HepG2 (cell line): ENCODE data around the gene PIK3R3. TPM values are rescaled to one million over a fixed set of nuclear protein-coding genes. Genes with fewer than 3 reads are reported as not detected.

Source experiments
- ATAC-seq: fragments of 200-7000 bp; cut with Tn5 transposase; 3 replicates; pipeline ENCODE4 v1.9.1; 2020; ENCODE audit warnings: mild to moderate bottlenecking, moderate library complexity
- BruUV-seq: library from RNA; stranded (reverse); fragments of 400-500 nt; replicated peaks from 2 replicates; lab custom pipeline; 2021; lab: Mats Ljungman, UMichigan
- CTCF ChIA-PET: fragments of 300-600 bp; formaldehyde crosslinking; extraction: SDS; loops from one replicate; lab custom pipeline; 2021; ENCODE audit warnings: low total read pairs, inconsistent platforms, low intra/inter-chr PET ratio; lab: Yijun Ruan, JAX
- POLR2A ChIA-PET: fragments of 350-600 bp; sonication (Branson Sonifier 250); formaldehyde crosslinking; loops from one replicate; lab custom pipeline; 2020; ENCODE audit warnings: antibody characterized with exemption, inconsistent platforms; lab: Yijun Ruan, JAX
- DNase-seq: peaks from one replicate; pipeline ENCODE4 v3.0.0-alpha.2; 2015; ENCODE audit warnings: low spot score
- FAIRE-seq: peaks from 3 replicates; lab custom pipeline; 2011; peaks lifted over from hg19 to GRCh38; lab: Jason Lieb, UNC
- H2AFZ ChIP-seq: one replicate; pipeline ENCODE4 v1.6.1; 2011; ENCODE audit warnings: low read length, inconsistent platforms
- H3K27ac ChIP-seq: fragments of 300-600 bp; 3 replicates; pipeline ENCODE4 v1.8.0; 2011; ENCODE audit warnings: mixed run types, mild to moderate bottlenecking, mixed read lengths, low read length, inconsistent platforms; ENCODE audit not compliant: insufficient read depth; ENCODE audit errors: extremely low read length
- H3K27me3 ChIP-seq, 2 experiments: fragments of 200-600 bp in 1 of 2; 2 replicates in 1 of 2; 3 replicates in 1 of 2; pipeline versions ENCODE4 v1.6.0 to v1.8.0; 2011; ENCODE audit warnings: low read length in 2 of 2, mild to moderate bottlenecking in 2 of 2, moderate library complexity in 2 of 2, inconsistent platforms in 1 of 2; ENCODE audit not compliant: insufficient read depth in 2 of 2, control insufficient read depth in 1 of 2
- H3K36me3 ChIP-seq, 2 experiments: fragments of 200-600 bp in 1 of 2; replicated peaks in 1 of 2; 2 replicates in 1 of 2; 3 replicates in 1 of 2; pipeline versions ENCODE4 v1.5.1 to v1.8.0; 2011; ENCODE audit warnings: low read length in 2 of 2, inconsistent platforms in 1 of 2; ENCODE audit not compliant: insufficient read depth in 2 of 2, control insufficient read depth in 1 of 2
- H3K4me1 ChIP-seq: 2 replicates; pipeline ENCODE4 v1.5.1; 2012; ENCODE audit warnings: low read length, inconsistent platforms; ENCODE audit not compliant: insufficient read depth
- H3K4me2 ChIP-seq: 2 replicates; pipeline ENCODE4 v1.6.0; 2011; ENCODE audit warnings: low read depth, low read length, inconsistent platforms
- H3K4me3 ChIP-seq, 3 experiments: fragments of 200-600 bp in 1 of 3; sonication (generic), shearing (Covaris generic) in 1 of 3; replicated peaks in 1 of 3; 2 replicates each; pipeline ENCODE4 v1.5.1; 2011 to 2016; ENCODE audit warnings: low read length in 3 of 3, inconsistent platforms in 2 of 3, low read depth in 2 of 3, mild to moderate bottlenecking in 2 of 3, control low read depth in 1 of 3, mixed read lengths in 1 of 3; ENCODE audit not compliant: insufficient read depth in 1 of 3
- H3K79me2 ChIP-seq: one replicate; pipeline ENCODE4 v1.6.1; 2011; ENCODE audit warnings: low read length, inconsistent platforms; ENCODE audit not compliant: insufficient read depth
- H3K9ac ChIP-seq: 2 replicates; pipeline ENCODE4 v1.6.0; 2011; ENCODE audit warnings: mild to moderate bottlenecking, low read depth, low read length, inconsistent platforms; ENCODE audit not compliant: insufficient read depth
- H3K9me3 ChIP-seq: 2 replicates; pipeline ENCODE4 v1.5.1; 2012; ENCODE audit warnings: mild to moderate bottlenecking, low read length
- H4K20me1 ChIP-seq: 2 replicates; pipeline ENCODE4 v1.6.0; 2011; ENCODE audit warnings: inconsistent platforms, mild to moderate bottlenecking, low read length, moderate library complexity; ENCODE audit not compliant: insufficient read depth
- CREM ChIP-seq, 2 experiments: sonication (generic) in 1 of 2; formaldehyde crosslinking in 1 of 2; IDR thresholded peaks; 2 replicates each; pipeline versions ENCODE4 v1.4.0 to v1.6.1; 2016 to 2020; ENCODE audit warnings: antibody characterized with exemption in 1 of 2, mild to moderate bottlenecking in 1 of 2, missing genetic modification reagents in 1 of 2
- FOXA3 ChIP-seq: IDR thresholded peaks from 2 replicates; pipeline ENCODE4 v1.6.1; 2016; ENCODE audit warnings: missing genetic modification reagents, missing compliant biosample characterization
- GATAD2A ChIP-seq: IDR thresholded peaks from 2 replicates; pipeline ENCODE4 v1.6.1; 2016
- GLI4 ChIP-seq: sonication (generic); formaldehyde crosslinking; IDR thresholded peaks from 2 replicates; pipeline ENCODE4 v1.5.1; 2020; ENCODE audit warnings: missing genetic modification reagents, mild to moderate bottlenecking, moderate library complexity, borderline replicate concordance
- HNF4A ChIP-seq: sonication (generic); formaldehyde crosslinking; IDR thresholded peaks from 2 replicates; pipeline ENCODE4 v1.4.0; 2020; ENCODE audit warnings: missing genetic modification reagents
- MEF2D ChIP-seq: sonication (generic); formaldehyde crosslinking; IDR thresholded peaks from 2 replicates; pipeline ENCODE4 v1.5.1; 2020; ENCODE audit warnings: mild to moderate bottlenecking, missing genetic modification reagents
- NKX3-1 ChIP-seq: sonication (generic); formaldehyde crosslinking; IDR thresholded peaks from 2 replicates; pipeline ENCODE4 v1.5.0; 2020; ENCODE audit warnings: missing genetic modification reagents
- NR3C1 ChIP-seq: sonication (generic); formaldehyde crosslinking; IDR thresholded peaks from 2 replicates; pipeline ENCODE4 v1.4.0; 2020; ENCODE audit warnings: missing genetic modification reagents
- SALL1 ChIP-seq: sonication (generic); formaldehyde crosslinking; IDR thresholded peaks from 2 replicates; pipeline ENCODE4 v1.8.0; 2022; ENCODE audit warnings: mild to moderate bottlenecking, missing genetic modification reagents
- SRF ChIP-seq: IDR thresholded peaks from 2 replicates; pipeline ENCODE4 v1.6.1; 2011; ENCODE audit warnings: mild to moderate bottlenecking, low read depth, low read length, moderate library complexity
- U2AF2 ChIP-seq: fragments of 200-400 bp; formaldehyde crosslinking; IDR thresholded peaks from 2 replicates; pipeline ENCODE4 v1.6.1; 2017; ENCODE audit warnings: low read depth, mild to moderate bottlenecking, low read length
- ZNF274 ChIP-seq: sonication (generic); formaldehyde crosslinking; IDR thresholded peaks from 2 replicates; pipeline ENCODE4 v1.5.1; 2020; ENCODE audit warnings: mild to moderate bottlenecking, missing genetic modification reagents
- ZNF317 ChIP-seq: sonication (generic); formaldehyde crosslinking; IDR thresholded peaks from 2 replicates; pipeline ENCODE4 v1.5.0; 2020; ENCODE audit warnings: mild to moderate bottlenecking, missing genetic modification reagents
- ZNF552 ChIP-seq: sonication (generic); formaldehyde crosslinking; IDR thresholded peaks from 2 replicates; pipeline ENCODE4 v1.9.0; 2022; ENCODE audit warnings: missing genetic modification reagents, mild to moderate bottlenecking, borderline replicate concordance
- ZNF598 ChIP-seq: sonication (generic); formaldehyde crosslinking; IDR thresholded peaks from 2 replicates; pipeline ENCODE4 v1.5.1; 2020; ENCODE audit warnings: mild to moderate bottlenecking, missing genetic modification reagents, borderline replicate concordance
- ZNF709 ChIP-seq: sonication (generic); formaldehyde crosslinking; IDR thresholded peaks from 2 replicates; pipeline ENCODE4 v1.5.0; 2020; ENCODE audit warnings: mild to moderate bottlenecking, missing genetic modification reagents
- ZNF746 ChIP-seq: sonication (generic); formaldehyde crosslinking; IDR thresholded peaks from 2 replicates; pipeline ENCODE4 v1.8.0; 2022; ENCODE audit warnings: mild to moderate bottlenecking, missing genetic modification reagents
- ZNF749 ChIP-seq: sonication (generic); formaldehyde crosslinking; IDR thresholded peaks from 2 replicates; pipeline ENCODE4 v1.8.0; 2022; ENCODE audit warnings: mild to moderate bottlenecking, missing genetic modification reagents, moderate library complexity, borderline replicate concordance
- WGBS: methylation state at CpG from one replicate; pipeline ENCODE4 v1.1.6; 2017; ENCODE audit warnings: low lambda C conversion rate; 5-methylcytosine and 5-hydroxymethylcytosine counted together
- in situ Hi-C: cut with HindIII; loops from 2 replicates; pipeline ENCODE4 v1.10.0; 2017; ENCODE audit warnings: low pct_unique_long_range_greater_than_20kb; ENCODE audit not compliant: extremely low pct_ligation_motif_present
- intact Hi-C: fragments of 100-400 bp; cut with micrococcal nuclease; formaldehyde crosslinking; loops from one replicate; pipeline ENCODE4 v1.10.0; 2022; ENCODE audit not compliant: unreplicated experiment
- polyA plus RNA-seq, 8 experiments: library from polyadenylated mRNA; depleted of rRNA in 3 of 8; stranded (reverse) in 7 of 8; unstranded in 1 of 8; fragments of >200 nt; fragmentation: Illumina TruSeq in 4 of 8; extraction: Trizol in 4 of 8; gene quantifications; 2 replicates each; pipeline versions ENCODE4 v1.2.1 to v1.2.3, GENCODE V29; 2011 to 2016; ENCODE audit warnings: low read depth in 4 of 8, missing spikeins in 1 of 8, mixed read lengths in 1 of 8; ENCODE audit not compliant: insufficient read depth in 1 of 8
- total RNA-seq, 5 experiments: library from RNA; depleted of rRNA; stranded (reverse); fragments of >200 nt; fragmentation: Illumina TruSeq; extraction: Trizol; gene quantifications; 2 replicates each; pipeline ENCODE4 v1.2.3, GENCODE V29; 2016; ENCODE audit warnings: low read depth in 1 of 5

The PIK3R3 gene
- total and polyA plus RNA-seq, 2 of the 13 experiments (the other 11 are each of a cell fraction or from before 2014, with no cell fraction given): 0.37 to 6.9 TPM

GRCh38 chr1:46056325-46056724, 76.1 kb downstream of the PIK3R3 start:
- no peaks in the 10 kb centered on the region for H3K79me2 ChIP-seq
- ChIA-PET POLR2A (no interaction called here), CTCF (no interaction called here)
- H3K4me1 ChIP-seq: 0 out of 2 replicates have a peak, but pooled peaks cover 9% of the 10 kb centered on the region
- no peak for FAIRE-seq
- no peak for TF ChIP-seq NKX3-1 (CRISPR knock-in tag)
- H3K4me3 ChIP-seq: no peak overlapping the region
- no peak overlapping the region for H2AFZ ChIP-seq
- no peaks in the 10 kb centered on the region; a peak in 1 of 5 replicates for H3K27me3 ChIP-seq
- H3K36me3 ChIP-seq: no peaks in the 10 kb centered on the region
- no peak overlapping the region for H3K27ac ChIP-seq
- 87% methylated on average over 5 of the region's 5 CpGs for WGBS
- no peak for DNase-seq
- intact Hi-C loops: no loop called here
- H3K9me3 ChIP-seq: no peaks in the 10 kb centered on the region
- ATAC-seq: no peak
- in situ Hi-C loops: no loop called here
- BruUV-seq: no TSS peak
- H4K20me1 ChIP-seq: no peaks in the 10 kb centered on the region
- H3K4me2 ChIP-seq: no peak overlapping the region
- no peak overlapping the region for H3K9ac ChIP-seq

- Histone ChIP-seq H3K27ac (no peak overlapping the region), H3K9ac (no peak overlapping the region), H3K27me3 (no peaks in the 10 kb centered on the region), H2AFZ (no peak overlapping the region), H3K79me2 (no peaks in the 10 kb centered on the region), H3K4me3 (no peak overlapping the region), H3K4me1 (0 out of 2 replicates have a peak, but pooled peaks cover 5% of the 10 kb centered on the region), H3K9me3 (no peaks in the 10 kb centered on the region), H4K20me1 (no peaks in the 10 kb centered on the region), H3K4me2 (no peak overlapping the region), H3K36me3 (no peaks in the 10 kb centered on the region)
- no peak for ATAC-seq
- intact Hi-C loops: no loop called here
- no TSS peak for BruUV-seq
- no peak for FAIRE-seq
- WGBS: 70% methylated on average over 2 of the region's 2 CpGs
- ChIA-PET CTCF (no interaction called here), POLR2A (no interaction called here)
- no peak for TF ChIP-seq ZNF746 (CRISPR knock-in tag)
- no peak for TF ChIP-seq ZNF552 (CRISPR knock-in tag)
- no peak for TF ChIP-seq ZNF274 (CRISPR knock-in tag)
- TF ChIP-seq ZNF598 (CRISPR knock-in tag): no peak
- no peak for TF ChIP-seq MEF2D
- no peak for TF ChIP-seq NR3C1
- TF ChIP-seq GATAD2A (CRISPR knock-in tag): no peak
- no peak for TF ChIP-seq U2AF2
- no peak for TF ChIP-seq SALL1 (CRISPR knock-in tag)
- TF ChIP-seq ZNF749: no peak
- no peak for TF ChIP-seq ZNF709 (CRISPR knock-in tag)
- no peak for TF ChIP-seq ZNF317
- no peak for TF ChIP-seq GLI4 (CRISPR knock-in tag)
- no peak for TF ChIP-seq FOXA3 (CRISPR knock-in tag)
- no peak for TF ChIP-seq SRF
- no peak for TF ChIP-seq HNF4A (CRISPR knock-in tag)
- TF ChIP-seq CREM (IDR thresholded peaks at IDR 0.05): no peak
- no peak for TF ChIP-seq CREM (CRISPR knock-in tag; IDR thresholded peaks at IDR 0.05)
- DNase-seq: no peak
- in situ Hi-C loops: no loop called here
Measured at GRCh38 chr1:46053734-46054133, 78.7 kb downstream of the PIK3R3 start.
